IMR-90 (cell line): ENCODE results near the gene GALNT17. TPM values are rescaled to one million over a fixed set of nuclear protein-coding genes. Genes with fewer than 3 reads are reported as not detected.

Source experiments
- ATAC-seq: fragments of 200-7000 bp; cut with Tn5 transposase; 2 replicates; pipeline ENCODE4 v1.9.1; 2020; ENCODE audit warnings: low read depth, mild to moderate bottlenecking, moderate library complexity
- BruUV-seq: library from RNA; stranded (reverse); fragments of 400-500 nt; replicated peaks from 2 replicates; lab custom pipeline; 2021; lab: Mats Ljungman, UMichigan
- CTCF ChIA-PET: fragments of 300-600 bp; formaldehyde crosslinking; extraction: SDS; loops from one replicate; lab custom pipeline; 2021; ENCODE audit warnings: antibody characterized with exemption; lab: Yijun Ruan, JAX
- POLR2A ChIA-PET: fragments of 300-600 bp; sonication (Branson Sonifier 250); formaldehyde crosslinking; loops from one replicate; lab custom pipeline; 2022; ENCODE audit warnings: antibody characterized with exemption; ENCODE audit not compliant: unreplicated experiment; lab: Charles Lee
- DNase-seq: peaks from one replicate; pipeline ENCODE4 v3.0.0; 2013
- H2AFZ ChIP-seq: replicated peaks from 2 replicates; pipeline ENCODE3; 2013; ENCODE audit warnings: low read length, mild to moderate bottlenecking; ENCODE audit not compliant: poor library complexity
- H2AK5ac ChIP-seq: 2 replicates; pipeline ENCODE4 v1.6.1; 2013; ENCODE audit warnings: low read depth, low read length, inconsistent platforms
- H2AK9ac ChIP-seq: replicated peaks from 2 replicates; pipeline ENCODE3; 2013; ENCODE audit warnings: mild to moderate bottlenecking, low read depth, low read length, moderate library complexity; ENCODE audit not compliant: poor library complexity
- H2BK120ac ChIP-seq: 2 replicates; pipeline ENCODE4 v1.6.1; 2013; ENCODE audit warnings: low read depth, low read length, inconsistent platforms
- H2BK15ac ChIP-seq: 3 replicates; pipeline ENCODE4 v1.6.1; 2013; ENCODE audit warnings: low read depth, low read length, inconsistent platforms
- H2BK20ac ChIP-seq: 2 replicates; pipeline ENCODE4 v1.6.1; 2013; ENCODE audit warnings: low read depth, mild to moderate bottlenecking, inconsistent platforms, low read length, moderate library complexity
- H2BK5ac ChIP-seq: 2 replicates; pipeline ENCODE4 v1.6.1; 2013; ENCODE audit warnings: mild to moderate bottlenecking, low read depth, low read length, inconsistent platforms; ENCODE audit not compliant: poor library complexity, severe bottlenecking
- H3K14ac ChIP-seq: replicated peaks from 2 replicates; pipeline ENCODE4 v1.6.1; 2013; ENCODE audit warnings: low read depth, low read length, inconsistent platforms
- H3K18ac ChIP-seq: 2 replicates; pipeline ENCODE4 v1.6.1; 2013; ENCODE audit warnings: low read depth, low read length, control low read depth
- H3K23ac ChIP-seq: 2 replicates; pipeline ENCODE4 v1.6.1; 2013; ENCODE audit warnings: low read depth, low read length, inconsistent platforms
- H3K27ac ChIP-seq: 2 replicates; pipeline ENCODE4 v1.5.1; 2013; ENCODE audit warnings: mild to moderate bottlenecking, control low read depth, low read length; ENCODE audit not compliant: insufficient read depth
- H3K27me3 ChIP-seq: 2 replicates; pipeline ENCODE4 v1.6.1; 2013; ENCODE audit warnings: low read length; ENCODE audit not compliant: control insufficient read depth, insufficient read depth
- H3K36me3 ChIP-seq: 2 replicates; pipeline ENCODE4 v1.6.1; 2013; ENCODE audit warnings: low read length, mixed read lengths; ENCODE audit not compliant: control insufficient read depth, insufficient read depth
- H3K4ac ChIP-seq: 2 replicates; pipeline ENCODE4 v1.6.1; 2013; ENCODE audit warnings: low read depth, low read length, inconsistent platforms
- H3K4me1 ChIP-seq: 2 replicates; pipeline ENCODE4 v1.6.1; 2013; ENCODE audit warnings: low read length, mixed read lengths; ENCODE audit not compliant: control insufficient read depth, insufficient read depth
- H3K4me2 ChIP-seq: 2 replicates; pipeline ENCODE4 v1.6.1; 2013; ENCODE audit warnings: low read depth, mild to moderate bottlenecking, control low read depth, low read length, moderate library complexity
- H3K4me3 ChIP-seq: 2 replicates; pipeline ENCODE4 v1.5.1; 2013; ENCODE audit warnings: low read depth, mild to moderate bottlenecking, control low read depth, low read length, moderate library complexity; ENCODE audit not compliant: insufficient read depth
- H3K56ac ChIP-seq: 2 replicates; pipeline ENCODE4 v1.6.1; 2013; ENCODE audit warnings: low read length, inconsistent platforms; ENCODE audit not compliant: insufficient read depth; ENCODE audit errors: extremely low read depth
- H3K79me1 ChIP-seq, 2 experiments: 2 replicates each; pipeline ENCODE4 v1.6.1; 2013; ENCODE audit warnings: low read length in 2 of 2, inconsistent platforms in 1 of 2, low read depth in 1 of 2
- H3K9ac ChIP-seq: 2 replicates; pipeline ENCODE4 v1.6.1; 2013; ENCODE audit warnings: low read depth, low read length, control low read depth
- H3K9me1 ChIP-seq: 2 replicates; pipeline ENCODE4 v1.6.1; 2013; ENCODE audit warnings: low read length, inconsistent platforms; ENCODE audit not compliant: insufficient read depth
- H3K9me3 ChIP-seq: 2 replicates; pipeline ENCODE4 v1.6.1; 2013; ENCODE audit warnings: low read length; ENCODE audit not compliant: control insufficient read depth, insufficient read depth
- H4K20me1 ChIP-seq: 2 replicates; pipeline ENCODE4 v1.6.1; 2013; ENCODE audit warnings: low read length, inconsistent platforms; ENCODE audit not compliant: insufficient read depth
- H4K5ac ChIP-seq: 2 replicates; pipeline ENCODE4 v1.6.1; 2013; ENCODE audit warnings: mild to moderate bottlenecking, low read depth, low read length, control low read depth
- H4K8ac ChIP-seq, 2 experiments: 2 replicates each; pipeline ENCODE4 v1.6.1; 2013; ENCODE audit warnings: low read depth in 2 of 2, low read length in 2 of 2, control low read depth in 1 of 2, inconsistent platforms in 1 of 2
- H4K91ac ChIP-seq: 2 replicates; pipeline ENCODE4 v1.6.1; 2013; ENCODE audit warnings: low read depth, low read length, inconsistent platforms; ENCODE audit not compliant: insufficient read depth
- BHLHE40 ChIP-seq: fragments of 150-350 bp; IDR thresholded peaks from 2 replicates; pipeline ENCODE4 v1.6.1; 2016; ENCODE audit warnings: mild to moderate bottlenecking, low read depth, low read length
- MXI1 ChIP-seq: IDR thresholded peaks from 2 replicates; pipeline ENCODE4 v1.6.1; 2012; ENCODE audit warnings: low read depth, mild to moderate bottlenecking, low read length, moderate library complexity, borderline replicate concordance
- NFE2L2 ChIP-seq: fragments of 150-350 bp; IDR thresholded peaks from 2 replicates; pipeline ENCODE4 v1.6.1; 2016; ENCODE audit warnings: low read depth, mild to moderate bottlenecking, low read length
- POLR2A ChIP-seq: IDR thresholded peaks from 2 replicates; pipeline ENCODE4 v1.6.1; 2012; ENCODE audit warnings: mild to moderate bottlenecking, low read depth, low read length
- RCOR1 ChIP-seq: IDR thresholded peaks from 2 replicates; pipeline ENCODE4 v1.6.1; 2012; ENCODE audit warnings: mild to moderate bottlenecking, low read length, improper control_type of control experiment; ENCODE audit not compliant: insufficient replicate concordance
- RFX5 ChIP-seq: IDR thresholded peaks from 2 replicates; pipeline ENCODE4 v1.8.0; 2012; ENCODE audit warnings: low read depth, mild to moderate bottlenecking, low read length, moderate library complexity
- WGBS, 2 experiments: methylation state at CpG; one replicate each; pipeline versions ENCODE4 v1.1.5 to v1.1.7; 2013; ENCODE audit warnings: missing lambda C conversion rate in 2 of 2; ENCODE audit not compliant: insufficient read length in 1 of 2; ENCODE audit errors: extremely low coverage in 2 of 2; 5-methylcytosine and 5-hydroxymethylcytosine counted together
- dilution Hi-C: fragments of 300-500 bp; cut with HindIII; formaldehyde crosslinking; loops from one replicate; pipeline ENCODE4 v1.14.3; 2018; ENCODE audit warnings: low sequenced_read_pairs; ENCODE audit not compliant: unreplicated experiment
- in situ Hi-C: fragments of 300-500 bp; cut with MboI; formaldehyde crosslinking; loops from 3 replicates; pipeline ENCODE4 v1.14.3; 2019; ENCODE audit warnings: low sequenced_read_pairs, inconsistent platforms, mixed read lengths
- intact Hi-C: fragments of 100-400 bp; cut with micrococcal nuclease; formaldehyde crosslinking; loops from 2 replicates; pipeline ENCODE4 v1.10.0; 2022
- polyA plus RNA-seq, 3 experiments: library from polyadenylated mRNA; depleted of rRNA; stranded (reverse); fragments of >200 nt; gene quantifications; 2 replicates each; pipeline ENCODE4 v1.2.3, GENCODE V29; 2012; ENCODE audit warnings: low replicate concordance in 1 of 3
- total RNA-seq: library from RNA; depleted of rRNA; stranded (reverse); fragments of >200 nt; gene quantifications from 2 replicates; pipeline ENCODE4 v1.2.3, GENCODE V29; 2012

GALNT17 gene
- total and polyA plus RNA-seq, 2 of the 4 experiments (the other 2 are of a cell fraction) = not detected

DNA sequence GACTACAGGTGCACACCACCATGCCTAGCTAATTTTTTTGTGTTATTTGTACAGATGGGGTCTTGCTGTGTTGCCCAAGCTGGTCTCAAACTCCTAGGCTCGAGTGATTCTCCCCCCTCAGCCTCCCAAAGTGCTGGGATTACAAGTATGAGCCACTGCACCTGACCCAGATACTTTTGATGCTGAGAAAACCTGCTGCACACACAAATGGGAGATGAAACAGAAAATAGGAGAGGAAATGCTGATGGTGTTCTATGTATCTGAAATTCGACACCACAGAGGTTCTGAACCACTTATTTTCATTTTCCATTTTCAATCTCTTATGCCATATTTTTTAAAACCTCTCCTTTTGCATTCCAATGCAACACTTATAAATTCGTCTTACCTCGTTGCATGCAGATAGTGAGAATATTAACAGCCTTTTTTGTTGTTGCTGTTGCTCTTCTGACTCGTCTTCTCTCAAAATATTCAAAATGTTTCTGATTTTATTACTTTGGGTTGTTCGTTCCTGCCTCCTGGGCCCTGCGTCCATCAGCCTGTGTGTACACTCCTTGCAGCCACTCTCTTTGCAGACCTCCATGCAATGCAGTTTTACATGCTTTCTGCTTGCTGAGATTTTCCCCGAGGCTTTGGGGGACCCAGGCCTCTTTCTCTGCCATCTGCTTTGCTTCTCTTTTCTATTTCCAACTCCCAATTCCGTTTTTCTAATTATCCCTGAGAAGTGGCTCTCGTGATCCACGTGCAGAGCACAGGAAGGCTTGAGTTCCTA is 556.1 kb downstream of the GALNT17 start:
- dilution Hi-C loops (no loop called here), in situ Hi-C loops (no loop called here), intact Hi-C loops (no loop called here)
- Histone ChIP-seq H2BK5ac (no peak overlapping the region), H3K27ac (no peak overlapping the region), H4K8ac (no peak overlapping the region), H3K9me1 (no peaks in the 10 kb centered on the region), H3K4me3 (no peak overlapping the region), H4K20me1 (no peaks in the 10 kb centered on the region), H3K27me3 (no peaks in the 10 kb centered on the region), H2BK20ac (no peak overlapping the region), H3K9me3 (peaks cover 20% of the 10 kb centered on the region), H2AK9ac (no peak overlapping the region), H3K56ac (no peak overlapping the region), H2BK120ac (no peak overlapping the region), H3K4ac (no peak overlapping the region), H3K36me3 (no peaks in the 10 kb centered on the region), H4K5ac (no peak overlapping the region), H3K23ac (no peak overlapping the region), H3K4me1 (no peaks in the 10 kb centered on the region), H3K79me1 (no peaks in the 10 kb centered on the region), H3K14ac (no peak overlapping the region), H4K91ac (no peak overlapping the region), H2BK15ac (no peak overlapping the region), H3K18ac (no peak overlapping the region), H3K4me2 (no peak overlapping the region), H2AFZ (no peak overlapping the region), H2AK5ac (no peak overlapping the region), H3K9ac (no peak overlapping the region)
- no TSS peak for BruUV-seq
- TF ChIP-seq POLR2A (no peak), RCOR1 (no peak), MXI1 (no peak), NFE2L2 (no peak), BHLHE40 (no peak), RFX5 (no peak)
- POLR2A ChIA-PET = no interaction called here
- ATAC-seq = no peak
- CTCF ChIA-PET = no interaction called here
- WGBS, 2 experiments = 50% methylated on average over 1 of the region's 11 CpGs; no CpG with 5 or more reads in 1 of the 2 experiments
- DNase-seq = no peak
